HG03575 (cell line): ENCODE results near the gene FLNB.

Experiments
- ATAC-seq: cut with Tn5 transposase; IDR thresholded peaks from one replicate; pipeline ENCODE4 v1.9.1; 2021; ENCODE audit not compliant: unreplicated experiment, insufficient number of reproducible peaks, low FRiP score; ENCODE audit errors: extremely low read depth

Gene FLNB

GRCh38 chr3:58093574-58094195, 85.5 kb downstream of the FLNB start:
- no peak for ATAC-seq

- no peak for ATAC-seq
Measured at GRCh38 chr3:58094657-58095056, 86.4 kb downstream of the FLNB start.

GRCh38 chr3:58095603-58096138, 87.4 kb downstream of the FLNB start:
- ATAC-seq, result no peak

GRCh38 chr3:58098531-58098930, 90.3 kb downstream of the FLNB start:
- no peak for ATAC-seq

GRCh38 chr3:58099865-58100264, 91.6 kb downstream of the FLNB start:
- ATAC-seq, result no peak

GRCh38 chr3:58101499-58102389, 93.5 kb downstream of the FLNB start:
- ATAC-seq, result no peak

- no peak for ATAC-seq
Measured at GRCh38 chr3:58102390-58102750, 94.1 kb downstream of the FLNB start.

GRCh38 chr3:58102976-58103451, 94.8 kb downstream of the FLNB start:
- no peak for ATAC-seq

GRCh38 chr3:58104151-58104550, 95.9 kb downstream of the FLNB start:
- no peak for ATAC-seq

- ATAC-seq, result no peak
Measured at GRCh38 chr3:58104712-58105111, 96.5 kb downstream of the FLNB start.

GRCh38 chr3:58105196-58105595, 97.0 kb downstream of the FLNB start:
- ATAC-seq, result no peak

GRCh38 chr3:58106061-58106460, 97.8 kb downstream of the FLNB start:
- ATAC-seq, result no peak

GRCh38 chr3:58106640-58107039, 98.4 kb downstream of the FLNB start:
- ATAC-seq, result no peak

GRCh38 chr3:58107597-58107996, 99.4 kb downstream of the FLNB start:
- ATAC-seq, result no peak

GRCh38 chr3:58109752-58110151, 101.5 kb downstream of the FLNB start:
- no peak for ATAC-seq

GRCh38 chr3:58111513-58112184, 103.4 kb downstream of the FLNB start:
- ATAC-seq, result no peak

GRCh38 chr3:58112185-58112535, 103.9 kb downstream of the FLNB start:
- no peak for ATAC-seq

- ATAC-seq, result no peak
Measured at GRCh38 chr3:58115175-58115574, 107.0 kb downstream of the FLNB start.

- ATAC-seq, result no peak
Measured at GRCh38 chr3:58116161-58116955, 108.1 kb downstream of the FLNB start.
